Immature natural killer cell (primary cell): Measurements from ENCODE around the gene DOCK6. TPM values are rescaled to one million over a fixed set of nuclear protein-coding genes. Genes with fewer than 3 reads are reported as not detected.
A peak's percentile ranks its signal among the peaks of the same experiment; 100 is the strongest.

Source experiments
- DNase-seq, 3 donors: peaks; one replicate each; pipeline ENCODE4 v3.0.0; 2022; ENCODE audit warnings: mixed read lengths in 1 of 3
- H3K27ac Mint-ChIP-seq, 6 donors: one replicate each; pipeline ENCODE4 v1.8.0; 2020; ENCODE audit warnings: mixed read lengths in 6 of 6, mild to moderate bottlenecking in 5 of 6, inconsistent platforms in 4 of 6, moderate library complexity in 3 of 6
- H3K27me3 Mint-ChIP-seq, 3 donors: one replicate each; pipeline ENCODE4 v1.8.0; 2020 to 2021; ENCODE audit warnings: low read depth in 3 of 3, mild to moderate bottlenecking in 3 of 3, mixed read lengths in 3 of 3, moderate library complexity in 3 of 3, inconsistent platforms in 1 of 3
- H3K36me3 Mint-ChIP-seq, 3 donors: one replicate each; pipeline ENCODE4 v1.8.0; 2020; ENCODE audit warnings: mixed read lengths in 3 of 3, inconsistent platforms in 2 of 3, mild to moderate bottlenecking in 2 of 3
- H3K4me1 Mint-ChIP-seq, 2 donors: one replicate each; pipeline ENCODE4 v1.8.0; 2020; ENCODE audit warnings: inconsistent platforms in 2 of 2, mild to moderate bottlenecking in 2 of 2, mixed read lengths in 2 of 2, moderate library complexity in 1 of 2
- H3K4me3 Mint-ChIP-seq, 5 donors: one replicate each; pipeline ENCODE4 v1.8.0; 2020; ENCODE audit warnings: mild to moderate bottlenecking in 5 of 5, mixed read lengths in 5 of 5, inconsistent platforms in 3 of 5, moderate library complexity in 3 of 5
- H3K9me3 Mint-ChIP-seq, 6 donors: one replicate each; pipeline ENCODE4 v1.8.0; 2020; ENCODE audit warnings: mild to moderate bottlenecking in 6 of 6, mixed read lengths in 6 of 6, inconsistent platforms in 4 of 6, moderate library complexity in 3 of 6
- polyA plus RNA-seq, 3 donors: library from polyadenylated mRNA; unstranded; fragments of 300-500 nt; fragmentation: Illumina TruSeq; gene quantifications; one replicate each; pipeline ENCODE4 v1.2.3, GENCODE V29; 2021

Gene DOCK6
- polyA plus RNA-seq, result not detected

GRCh38 chr19:11261971-11262839 lies at the start of gene DOCK6:
Gene DOCK6, minus strand, starts transcription at chr19:11262524. Its CDS starts 84 bp downstream, at chr19:11262440.
- peak within 1 kb of the TSS; percentile 66 to 78 (median 73) for H3K4me3 Mint-ChIP-seq
- peaks cover 4 to 10% of the 10 kb centered on the region in 2 donors for H3K4me1 Mint-ChIP-seq
- no peaks in the 10 kb centered on the region for H3K36me3 Mint-ChIP-seq
- peak in 1 of 3 donors; percentile 9 for DNase-seq
- H3K27ac Mint-ChIP-seq, result no peak within 1 kb of the TSS
- H3K27me3 Mint-ChIP-seq, result peaks cover 20% of the 10 kb centered on the region in 3 donors
- peaks cover 0 to 3% (median 0%) of the 10 kb centered on the region in 6 donors for H3K9me3 Mint-ChIP-seq

- Mint-ChIP-seq H3K36me3 (no peaks in the 10 kb centered on the region), H3K27me3 (peaks cover 0 to 8% (median 0%) of the 10 kb centered on the region in 3 donors), H3K9me3 (no peaks in the 10 kb centered on the region), H3K27ac (no peak overlapping the region), H3K4me1 (no peaks in the 10 kb centered on the region), H3K4me3 (no peak overlapping the region)
- DNase-seq, result no peak
Observed at GRCh38 chr19:11306337-11306736, 44.0 kb upstream of the DOCK6 start.

GRCh38 chr19:11304936-11305335 lies 42.6 kb upstream of the DOCK6 start:
- no peaks in the 10 kb centered on the region for H3K36me3 Mint-ChIP-seq
- H3K9me3 Mint-ChIP-seq, result no peaks in the 10 kb centered on the region
- no peaks in the 10 kb centered on the region for H3K4me1 Mint-ChIP-seq

GRCh38 chr19:11300811-11301120 lies 38.4 kb upstream of the DOCK6 start:
- Mint-ChIP-seq H3K27ac (no peak overlapping the region), H3K27me3 (peaks cover 3 to 6% (median 4%) of the 10 kb centered on the region in 3 donors), H3K9me3 (no peaks in the 10 kb centered on the region), H3K4me1 (no peaks in the 10 kb centered on the region), H3K4me3 (no peak overlapping the region), H3K36me3 (no peaks in the 10 kb centered on the region)
- no peak for DNase-seq

More at GRCh38 chr19:11304936-11305335, 42.6 kb upstream of the DOCK6 start:
- no peak overlapping the region for H3K4me3 Mint-ChIP-seq
- no peak for DNase-seq
- no peak overlapping the region for H3K27ac Mint-ChIP-seq
- H3K27me3 Mint-ChIP-seq, result peaks cover 0 to 8% (median 3%) of the 10 kb centered on the region in 3 donors

- Mint-ChIP-seq H3K4me3 (no peak overlapping the region), H3K27ac (no peak overlapping the region), H3K36me3 (no peaks in the 10 kb centered on the region), H3K9me3 (no peaks in the 10 kb centered on the region), H3K4me1 (no peaks in the 10 kb centered on the region), H3K27me3 (peaks cover 3 to 4% (median 4%) of the 10 kb centered on the region in 3 donors)
- no peak for DNase-seq
Observed at GRCh38 chr19:11299946-11300810, 37.9 kb upstream of the DOCK6 start.

GRCh38 chr19:11296264-11296663 lies 33.9 kb upstream of the DOCK6 start:
- no peak overlapping the region for H3K4me3 Mint-ChIP-seq
- no peaks in the 10 kb centered on the region for H3K36me3 Mint-ChIP-seq
- DNase-seq, result no peak
- peaks cover 7 to 8% of the 10 kb centered on the region in 2 donors for H3K4me1 Mint-ChIP-seq
- no peaks in the 10 kb centered on the region for H3K9me3 Mint-ChIP-seq
- H3K27ac Mint-ChIP-seq, result peak overlapping the region in 1 of 6 donors; percentile 71
- H3K27me3 Mint-ChIP-seq, result peaks cover 4 to 10% (median 5%) of the 10 kb centered on the region in 3 donors

- H3K4me3 Mint-ChIP-seq, result no peak within 1 kb of the TSS
- no peaks in the 10 kb centered on the region for H3K36me3 Mint-ChIP-seq
- peaks cover 7 to 8% of the 10 kb centered on the region in 2 donors for H3K4me1 Mint-ChIP-seq
- DNase-seq, result no peak
- H3K27ac Mint-ChIP-seq, result peak within 1 kb of the TSS in 1 of 6 donors; percentile 71
- peaks cover 4 to 10% (median 5%) of the 10 kb centered on the region in 3 donors for H3K27me3 Mint-ChIP-seq
- H3K9me3 Mint-ChIP-seq, result no peaks in the 10 kb centered on the region
Observed at GRCh38 chr19:11295665-11296245, 33.4 kb upstream of the DOCK6 start, which contains the start of gene TSPAN16. Gene TSPAN16, plus strand, starts transcription at chr19:11296160. Its CDS starts 138 bp downstream, at chr19:11296298.

GRCh38 chr19:11295180-11295579 lies 32.9 kb upstream of the DOCK6 start:
- Mint-ChIP-seq H3K4me1 (peaks cover 7 to 8% of the 10 kb centered on the region in 2 donors), H3K9me3 (no peaks in the 10 kb centered on the region), H3K27ac (no peak overlapping the region), H3K36me3 (no peaks in the 10 kb centered on the region), H3K27me3 (peaks cover 2 to 8% (median 4%) of the 10 kb centered on the region in 3 donors), H3K4me3 (no peak overlapping the region)
- DNase-seq, result no peak

GRCh38 chr19:11293433-11294389 lies 31.4 kb upstream of the DOCK6 start:
- peak overlapping the region; percentile 14 to 56 (median 35) for H3K4me3 Mint-ChIP-seq
- peak; percentile 72 to 74 (median 72) for DNase-seq
- H3K9me3 Mint-ChIP-seq, result no peaks in the 10 kb centered on the region
- H3K27ac Mint-ChIP-seq, result no peak overlapping the region
- H3K27me3 Mint-ChIP-seq, result peaks cover 0 to 7% (median 2%) of the 10 kb centered on the region in 3 donors
- peaks cover 7 to 8% of the 10 kb centered on the region in 2 donors for H3K4me1 Mint-ChIP-seq
- no peaks in the 10 kb centered on the region for H3K36me3 Mint-ChIP-seq

GRCh38 chr19:11291991-11292390 lies 29.7 kb upstream of the DOCK6 start:
- Mint-ChIP-seq H3K27ac (no peak overlapping the region), H3K9me3 (no peaks in the 10 kb centered on the region), H3K4me3 (no peak overlapping the region), H3K27me3 (peaks cover 4 to 7% (median 4%) of the 10 kb centered on the region in 3 donors), H3K4me1 (peaks cover 7 to 8% of the 10 kb centered on the region in 2 donors), H3K36me3 (no peaks in the 10 kb centered on the region)
- no peak for DNase-seq

- H3K4me1 Mint-ChIP-seq, result peaks cover 7 to 8% of the 10 kb centered on the region in 2 donors
- H3K36me3 Mint-ChIP-seq, result no peaks in the 10 kb centered on the region
- DNase-seq, result no peak
- H3K4me3 Mint-ChIP-seq, result no peak overlapping the region
- H3K27me3 Mint-ChIP-seq, result peaks cover 4 to 7% (median 6%) of the 10 kb centered on the region in 3 donors
- H3K27ac Mint-ChIP-seq, result no peak overlapping the region
- no peaks in the 10 kb centered on the region for H3K9me3 Mint-ChIP-seq
Observed at GRCh38 chr19:11291415-11291814, 29.1 kb upstream of the DOCK6 start.

GRCh38 chr19:11290256-11290655 lies 27.9 kb upstream of the DOCK6 start:
- DNase-seq, result no peak
- no peaks in the 10 kb centered on the region for H3K36me3 Mint-ChIP-seq
- H3K9me3 Mint-ChIP-seq, result peaks cover 0 to 2% (median 0%) of the 10 kb centered on the region in 6 donors
- no peak overlapping the region for H3K27ac Mint-ChIP-seq
- peaks cover 7 to 8% of the 10 kb centered on the region in 2 donors for H3K4me1 Mint-ChIP-seq
- H3K27me3 Mint-ChIP-seq, result peaks cover 4 to 9% (median 6%) of the 10 kb centered on the region in 3 donors
- H3K4me3 Mint-ChIP-seq, result no peak overlapping the region
